ENCODE data around the gene RPS18. TPM values are rescaled to one million over a fixed set of nuclear protein-coding genes. Genes with fewer than 3 reads are reported as not detected.

The RPS18 gene
- total and polyA plus RNA-seq, 9 donors = 4,177 to 11,953 (median 5,981) TPM

DNA sequence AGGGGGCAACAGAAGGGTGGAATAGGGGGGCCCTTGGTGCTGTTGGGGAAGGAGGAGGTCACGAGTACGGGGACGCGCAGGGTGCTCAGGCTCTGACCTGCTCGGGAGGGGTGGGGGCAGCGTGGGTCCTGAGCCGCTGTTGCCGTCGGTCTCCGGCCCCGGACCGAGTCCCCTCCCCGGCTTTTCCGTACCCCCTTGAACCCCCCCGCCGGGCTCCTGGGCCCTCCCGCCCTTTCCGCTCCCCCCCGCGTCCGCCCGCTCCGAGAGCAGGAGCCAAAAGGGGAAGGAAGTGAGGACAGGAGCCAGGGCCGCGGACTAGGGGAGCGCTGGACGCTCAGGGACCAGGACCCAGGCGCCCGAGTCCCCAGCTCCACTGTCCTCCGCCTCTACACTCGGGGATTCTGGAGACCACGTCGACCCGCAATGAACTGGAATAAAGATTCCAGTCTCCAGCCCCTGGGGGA, 26.9 kb downstream of the RPS18 start, which contains the start of gene RGL2:
TSS of gene RGL2 (minus strand) at position 170 of the 464 bp plus-strand sequence. CDS start 332 bp downstream, outside the sequence.
- no peaks in the 10 kb centered on the region for H3K36me3 ChIP-seq
- H3K9me3 ChIP-seq = no peaks in the 10 kb centered on the region
- peaks cover 9% of the 10 kb centered on the region for H3K4me1 ChIP-seq (ENCODE audit: insufficient read depth)
- DNase-seq = peak; percentile 84 to 90 (median 87)
- TF ChIP-seq, protein P1, sequence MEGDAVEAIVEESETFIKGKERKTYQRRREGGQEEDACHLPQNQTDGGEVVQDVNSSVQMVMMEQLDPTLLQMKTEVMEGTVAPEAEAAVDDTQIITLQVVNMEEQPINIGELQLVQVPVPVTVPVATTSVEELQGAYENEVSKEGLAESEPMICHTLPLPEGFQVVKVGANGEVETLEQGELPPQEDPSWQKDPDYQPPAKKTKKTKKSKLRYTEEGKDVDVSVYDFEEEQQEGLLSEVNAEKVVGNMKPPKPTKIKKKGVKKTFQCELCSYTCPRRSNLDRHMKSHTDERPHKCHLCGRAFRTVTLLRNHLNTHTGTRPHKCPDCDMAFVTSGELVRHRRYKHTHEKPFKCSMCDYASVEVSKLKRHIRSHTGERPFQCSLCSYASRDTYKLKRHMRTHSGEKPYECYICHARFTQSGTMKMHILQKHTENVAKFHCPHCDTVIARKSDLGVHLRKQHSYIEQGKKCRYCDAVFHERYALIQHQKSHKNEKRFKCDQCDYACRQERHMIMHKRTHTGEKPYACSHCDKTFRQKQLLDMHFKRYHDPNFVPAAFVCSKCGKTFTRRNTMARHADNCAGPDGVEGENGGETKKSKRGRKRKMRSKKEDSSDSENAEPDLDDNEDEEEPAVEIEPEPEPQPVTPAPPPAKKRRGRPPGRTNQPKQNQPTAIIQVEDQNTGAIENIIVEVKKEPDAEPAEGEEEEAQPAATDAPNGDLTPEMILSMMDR (IDR thresholded peaks at IDR 0.05) = no peak
- TF ChIP-seq POLR2A (IDR thresholded peaks at IDR 0.05) (no peak), EP300 (IDR thresholded peaks at IDR 0.05) (no peak)
- intact Hi-C loops (cut with DNase I) = loop anchor here in 1 of 4 donors (10.0 kb wide), 1 partner anchor 116 kb away; the partner anchor contains the start of genes CUTA and PHF1
- no peaks in the 10 kb centered on the region for H3K27me3 ChIP-seq
- WGBS, 3 donors = 0 to 1% (median 1%) methylated on average over 30 to 34 of the region's 34 CpGs
- H3K4me3 ChIP-seq = peak within 1 kb of the TSS; percentile 69
- peak within 1 kb of the TSS; percentile 73 to 96 for H3K27ac ChIP-seq

DNA sequence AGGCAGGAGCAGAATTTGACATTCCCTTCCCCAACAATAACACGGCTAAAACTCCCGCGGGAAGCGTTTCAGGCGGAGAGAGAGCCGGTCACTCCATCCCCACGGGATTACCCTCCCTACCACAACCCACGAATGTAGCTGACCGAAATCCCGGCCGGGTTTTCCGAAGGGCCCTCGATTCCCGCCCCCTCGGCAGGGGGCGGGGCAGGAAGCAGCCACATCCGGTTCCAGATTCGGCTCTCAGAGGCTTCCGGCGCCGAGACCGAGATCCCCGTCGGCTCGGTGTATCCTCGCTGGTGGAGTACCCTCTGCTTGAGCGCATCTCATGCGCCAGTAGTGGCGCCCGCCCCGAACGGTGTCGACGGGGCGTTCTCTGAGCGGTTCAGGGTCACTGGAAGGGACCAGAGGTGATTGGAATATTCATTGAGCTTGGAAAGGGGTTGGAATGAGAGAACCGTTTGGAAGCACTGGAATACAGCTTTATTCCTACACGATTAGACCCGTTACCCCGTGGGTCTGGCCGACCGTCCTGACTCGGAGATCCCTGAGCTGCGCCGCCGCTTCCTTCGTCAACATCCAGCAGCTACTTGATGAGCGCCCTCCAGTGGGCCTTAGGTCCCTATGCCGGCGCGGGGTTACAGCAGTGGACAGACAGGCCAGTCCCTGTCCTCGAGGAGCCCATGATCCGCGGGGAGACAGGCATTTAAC, 27.5 kb downstream of the RPS18 start:
- intact Hi-C loops (cut with DNase I) = loop anchor here in 1 of 4 donors (10.0 kb wide), 1 partner anchor 115 kb away; the partner anchor contains the start of genes CUTA and PHF1
- Histone ChIP-seq H3K4me1 (ENCODE audit: insufficient read depth) (peaks cover 9% of the 10 kb centered on the region), H3K36me3 (no peaks in the 10 kb centered on the region), H3K27ac (peak overlapping the region; percentile 73 to 96), H3K4me3 (peak overlapping the region; percentile 69), H3K9me3 (no peaks in the 10 kb centered on the region), H3K27me3 (no peaks in the 10 kb centered on the region)
- peak; percentile 9 for TF ChIP-seq EP300 (IDR thresholded peaks at IDR 0.05)
- TF ChIP-seq, protein P1 (IDR thresholded peaks at IDR 0.05) = peak in 2 of 3 donors; percentile 52 to 66
- TF ChIP-seq POLR2A (IDR thresholded peaks at IDR 0.05) = peak; percentile 77
- peak; percentile 90 to 93 (median 92) for DNase-seq
- 0 to 1% (median 0%) methylated on average over 38 to 54 of the region's 54 CpGs for WGBS, 3 donors

GRCh38 chr6:33301877-33302276, 30.0 kb downstream of the RPS18 start:
- 81 to 93% (median 87%) methylated on average over 3 of the region's 3 CpGs for WGBS, 3 donors
- TF ChIP-seq EP300 (IDR thresholded peaks at IDR 0.05) = no peak
- TF ChIP-seq, protein P1 (IDR thresholded peaks at IDR 0.05) = no peak
- no peak for TF ChIP-seq POLR2A (IDR thresholded peaks at IDR 0.05)
- Histone ChIP-seq H3K9me3 (no peaks in the 10 kb centered on the region), H3K27me3 (no peaks in the 10 kb centered on the region), H3K27ac (no peak overlapping the region), H3K4me3 (no peak overlapping the region), H3K4me1 (ENCODE audit: insufficient read depth) (peaks cover 9% of the 10 kb centered on the region), H3K36me3 (no peaks in the 10 kb centered on the region)
- DNase-seq = no peak
- intact Hi-C loops (cut with DNase I) = loop anchor here in 1 of 4 donors (5.0 kb wide), 1 partner anchor 115 kb away; the partner anchor contains the start of gene CUTA

DNA sequence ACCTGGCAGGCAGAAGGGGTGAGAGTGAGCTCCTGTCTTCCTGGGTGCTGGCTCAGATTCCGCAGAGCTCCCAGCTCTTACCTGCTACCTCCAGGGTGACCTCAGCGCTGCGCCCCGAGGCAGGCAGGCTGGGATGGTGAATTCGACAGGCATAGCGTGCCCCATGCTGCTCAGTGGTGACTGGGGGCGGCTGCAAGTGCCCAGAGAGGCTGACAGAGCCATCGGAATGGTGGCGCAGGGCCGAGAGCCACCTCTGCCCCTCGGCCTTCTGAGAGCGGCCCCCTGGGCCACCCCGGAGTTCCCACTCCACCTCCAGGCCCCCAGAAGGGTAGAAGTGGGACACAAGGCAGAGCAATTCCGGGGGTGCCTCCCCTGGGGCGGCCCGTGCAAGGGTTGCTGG, 32.3 kb downstream of the RPS18 start:
- TF ChIP-seq, protein P1 (IDR thresholded peaks at IDR 0.05) = no peak
- no peak for TF ChIP-seq EP300 (IDR thresholded peaks at IDR 0.05)
- TF ChIP-seq POLR2A (IDR thresholded peaks at IDR 0.05) = no peak
- H3K36me3 ChIP-seq = no peaks in the 10 kb centered on the region
- no peaks in the 10 kb centered on the region for H3K27me3 ChIP-seq
- no peak overlapping the region for H3K4me3 ChIP-seq
- no peak for DNase-seq
- H3K9me3 ChIP-seq = no peaks in the 10 kb centered on the region
- peaks cover 3% of the 10 kb centered on the region for H3K4me1 ChIP-seq (ENCODE audit: insufficient read depth)
- WGBS, 3 donors = 85 to 86% (median 85%) methylated on average over 16 of the region's 16 CpGs
- intact Hi-C loops (cut with DNase I) = loop anchor here in 1 of 4 donors (5.0 kb wide), 1 partner anchor 113 kb away; the partner anchor contains the start of gene CUTA
- H3K27ac ChIP-seq = no peak overlapping the region

Data from ovary (tissue), 9 donors.